HG03442 (cell line): ENCODE results near the gene NPAS3.

Experiments used
- ATAC-seq: cut with Tn5 transposase; IDR thresholded peaks from one replicate; pipeline ENCODE4 v1.9.1; 2021; ENCODE audit warnings: mild to moderate bottlenecking, moderate library complexity; ENCODE audit not compliant: unreplicated experiment

NPAS3 gene

DNA sequence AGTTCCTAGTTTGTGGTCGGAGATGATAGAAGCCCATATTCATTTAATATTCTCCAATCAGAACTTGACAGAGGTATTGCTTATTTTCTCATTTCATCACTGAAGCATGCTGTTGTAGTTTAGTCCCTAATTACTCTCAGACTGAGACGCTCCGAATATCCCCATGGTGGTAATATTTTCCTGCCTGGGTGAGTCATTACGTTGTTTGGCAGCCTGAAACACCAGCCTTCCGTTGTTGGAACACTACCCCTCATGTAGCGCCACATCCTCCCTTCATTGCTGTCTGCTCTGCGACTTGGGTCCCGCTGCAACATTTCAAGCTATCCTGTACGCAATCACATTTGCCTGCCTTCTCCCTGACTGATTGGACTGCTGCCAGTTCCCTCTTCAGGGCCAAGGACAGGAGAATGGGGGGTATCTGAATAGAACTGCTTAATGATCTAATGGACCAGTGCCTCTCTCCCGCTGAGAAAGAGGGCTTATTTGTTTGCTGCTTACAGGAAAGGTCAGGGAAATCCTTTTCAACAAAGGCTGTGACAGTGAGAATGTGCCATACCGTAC, 369.1 kb downstream of the NPAS3 start:
- ATAC-seq = no peak

DNA sequence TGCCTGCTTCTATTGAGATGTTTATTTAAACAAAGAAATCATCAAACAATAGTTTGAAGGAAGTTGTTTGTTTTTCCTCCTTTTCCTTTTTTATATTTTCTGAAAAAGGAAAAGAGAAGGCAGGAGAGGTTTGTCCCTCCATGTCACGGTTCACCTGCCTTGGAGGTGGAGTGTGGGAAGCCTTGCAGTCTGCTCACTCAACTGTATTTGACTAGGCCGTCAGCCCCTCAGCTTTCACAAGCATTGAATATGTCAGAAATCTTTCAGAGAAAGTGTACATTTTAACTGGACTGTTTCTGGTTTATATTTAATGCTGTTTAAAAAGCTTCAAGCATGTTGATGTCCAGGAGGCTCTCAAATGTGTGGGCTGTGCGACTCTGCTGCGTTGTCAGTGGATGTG, 370.4 kb downstream of the NPAS3 start:
- no peak for ATAC-seq

DNA sequence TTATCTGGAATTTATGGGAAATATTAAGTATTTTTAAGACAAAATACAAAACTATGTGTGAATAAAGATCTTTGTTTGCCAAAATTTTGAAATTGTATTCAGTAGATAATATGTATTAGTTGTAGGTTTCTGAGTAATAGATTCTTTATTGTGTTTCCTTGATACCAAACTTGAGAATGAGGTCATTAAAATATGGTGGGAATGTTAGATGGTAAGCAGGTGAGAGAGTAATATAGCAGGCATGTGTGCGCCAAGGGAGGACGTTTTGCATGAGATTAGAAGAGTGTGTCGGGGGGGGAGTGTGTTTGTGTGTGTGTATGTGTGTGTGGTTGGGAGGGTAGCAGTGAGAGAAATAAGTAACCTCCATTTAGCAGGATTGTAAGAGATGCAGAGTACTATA, 376.5 kb downstream of the NPAS3 start:
- ATAC-seq = no peak

DNA sequence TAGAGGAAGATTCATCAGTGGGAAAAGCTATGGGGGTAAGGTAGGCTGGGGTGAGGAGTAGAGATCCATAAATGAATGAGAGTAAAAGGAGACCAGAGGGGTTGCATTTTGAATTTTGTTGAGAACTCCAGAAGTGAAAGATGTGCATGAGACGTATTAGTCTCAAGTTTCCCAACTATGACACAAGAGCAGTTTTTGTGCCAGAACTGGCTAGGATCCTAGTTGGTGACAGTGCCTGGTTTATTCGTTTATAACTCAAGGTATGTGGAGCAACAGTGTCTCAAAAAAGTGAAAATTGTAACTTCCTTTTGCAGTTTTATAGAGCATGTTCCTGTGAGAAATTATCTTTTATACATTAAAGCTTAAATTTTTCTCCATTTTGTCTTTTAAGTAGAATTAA, 377.0 kb downstream of the NPAS3 start:
- ATAC-seq = no peak

DNA sequence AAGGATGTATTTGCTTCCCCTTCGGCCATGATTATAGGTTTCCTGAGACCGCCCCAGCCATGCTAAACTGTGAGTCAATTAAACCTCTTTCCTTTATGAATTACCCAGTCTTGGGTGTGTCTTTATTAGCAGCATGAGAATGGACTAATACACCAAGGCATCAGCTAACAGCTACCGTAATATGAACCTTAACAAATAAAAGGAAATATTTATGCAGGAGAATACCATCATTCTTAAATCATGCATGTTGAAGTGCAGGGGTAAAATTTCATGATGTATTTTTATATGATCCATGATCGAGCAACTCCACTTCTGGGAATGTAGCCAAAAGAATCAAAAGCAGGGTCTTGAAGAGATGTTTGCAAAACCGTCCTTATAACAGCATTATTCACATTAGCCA, 379.0 kb downstream of the NPAS3 start:
- ATAC-seq = no peak

DNA sequence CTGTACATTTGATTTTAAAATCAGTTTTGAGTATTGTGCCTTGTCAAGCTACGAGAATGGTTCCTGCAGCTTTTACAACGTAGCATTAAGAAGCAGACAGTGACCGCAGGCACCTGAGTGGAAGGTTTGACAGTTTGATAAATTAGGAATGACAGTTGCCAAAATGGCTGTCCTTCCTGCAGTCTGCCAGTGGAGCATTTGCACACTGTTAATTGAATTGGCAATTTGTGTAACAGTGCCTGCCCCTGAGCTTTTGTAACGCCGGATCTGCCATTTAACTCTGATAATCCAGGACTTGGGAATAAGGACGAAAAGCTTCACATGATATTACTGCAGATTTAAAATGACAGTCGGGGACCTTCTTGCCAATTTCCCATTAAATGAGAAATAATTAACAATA, 385.3 kb downstream of the NPAS3 start:
- ATAC-seq = no peak

DNA sequence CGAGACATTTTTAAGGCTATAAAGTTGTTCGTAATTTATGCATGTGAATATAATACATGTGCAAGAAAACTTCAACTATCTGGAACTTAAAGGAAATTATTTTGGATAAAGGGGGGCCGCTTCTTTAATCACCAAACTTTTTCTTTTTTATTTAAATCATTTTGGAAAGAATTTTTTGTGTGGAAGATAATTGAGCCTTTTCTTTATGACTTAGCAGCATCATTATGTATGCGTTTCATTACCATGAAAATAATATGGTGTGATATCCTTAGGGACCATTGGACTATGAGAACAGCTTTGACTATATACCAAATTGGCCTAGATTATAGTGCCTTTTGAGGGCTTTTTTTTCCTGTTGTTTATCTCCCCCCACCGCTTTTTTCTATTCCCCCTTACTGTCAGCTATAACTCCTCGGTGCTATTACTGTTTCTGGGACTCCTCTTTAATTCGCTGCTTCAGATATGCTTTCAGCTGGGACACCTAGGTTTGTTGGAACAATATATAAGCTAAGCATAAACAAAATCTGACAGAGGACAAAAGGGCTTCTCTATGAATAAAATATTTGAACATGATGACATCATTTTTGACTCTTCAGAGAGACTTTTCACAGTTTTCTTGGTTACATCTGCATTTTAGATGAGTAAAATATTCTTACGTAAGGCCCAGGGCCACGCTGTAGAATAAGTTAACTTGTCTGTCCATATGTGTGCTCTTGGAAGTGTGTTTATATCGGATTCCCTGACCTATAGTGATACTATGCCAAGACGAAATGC, 392.7 kb downstream of the NPAS3 start:
- no peak for ATAC-seq

DNA sequence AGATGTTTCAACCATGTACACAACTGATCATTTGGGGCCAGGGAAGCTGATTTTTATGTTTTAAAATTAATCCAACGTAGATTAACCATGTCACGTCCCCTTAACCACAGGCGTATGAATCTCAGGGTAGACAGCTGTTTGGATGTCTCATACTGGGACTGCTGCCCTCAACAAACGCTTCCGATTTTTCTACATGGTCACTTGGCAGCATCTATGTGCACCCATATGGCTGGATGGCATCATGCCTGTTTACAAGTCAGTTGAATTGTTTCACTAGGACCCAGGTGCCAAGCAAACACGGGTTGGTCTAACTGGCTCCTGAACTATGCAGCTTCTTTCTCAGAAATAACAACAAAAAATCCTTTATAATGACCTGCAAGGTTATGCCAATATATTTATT, 393.8 kb downstream of the NPAS3 start:
- no peak for ATAC-seq

DNA sequence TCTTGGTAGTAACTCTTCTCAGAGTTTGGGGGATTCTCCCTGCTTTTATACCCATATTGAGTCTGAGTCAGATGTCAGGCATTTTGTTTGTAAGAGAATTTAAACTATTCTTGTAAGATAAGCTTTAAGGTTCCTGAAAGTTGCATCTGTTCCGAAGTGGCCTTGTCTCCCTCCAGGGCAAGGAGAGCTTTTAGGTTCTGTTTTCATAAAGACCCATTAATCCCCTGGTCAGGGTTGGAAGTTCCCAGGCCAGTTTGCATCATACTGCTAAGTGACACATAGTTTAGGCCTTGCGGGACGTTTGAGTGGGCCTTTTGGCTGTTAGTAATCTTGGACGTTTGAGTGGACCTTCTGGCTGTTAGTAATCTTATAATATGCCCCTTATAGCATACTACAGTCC, 396.7 kb downstream of the NPAS3 start:
- no peak for ATAC-seq

DNA sequence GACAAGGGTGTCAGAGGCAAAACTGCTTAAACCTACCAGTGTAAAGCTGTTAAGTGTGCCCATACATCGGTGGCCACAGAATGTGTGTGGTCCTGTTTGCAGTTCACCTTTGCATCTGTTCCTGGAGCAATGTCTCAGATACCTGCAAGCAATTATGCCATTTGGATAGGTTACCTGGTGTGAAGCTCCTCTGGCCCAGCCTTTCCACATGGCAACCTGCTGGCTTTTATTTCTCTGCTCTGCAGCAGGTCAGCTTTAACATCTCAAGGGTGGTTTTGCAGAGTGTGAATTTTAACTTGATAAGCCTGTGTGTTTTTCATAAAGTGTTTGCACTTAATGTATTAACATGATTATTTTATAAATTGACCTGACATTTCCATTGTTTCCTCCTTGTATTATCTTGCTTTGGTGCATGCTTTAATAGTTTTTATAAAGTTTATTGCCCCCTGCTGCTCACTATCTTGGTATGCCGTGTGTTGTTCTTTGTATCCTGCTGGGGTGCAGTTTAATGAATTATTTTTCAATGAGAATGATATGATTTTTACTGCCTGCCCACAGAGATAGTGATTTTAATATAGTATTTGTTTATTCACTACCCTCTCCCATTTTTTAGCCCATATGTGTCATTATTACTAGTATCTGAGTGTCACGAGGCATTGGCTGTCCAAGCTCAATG, 403.8 kb downstream of the NPAS3 start:
- ATAC-seq = no peak

DNA sequence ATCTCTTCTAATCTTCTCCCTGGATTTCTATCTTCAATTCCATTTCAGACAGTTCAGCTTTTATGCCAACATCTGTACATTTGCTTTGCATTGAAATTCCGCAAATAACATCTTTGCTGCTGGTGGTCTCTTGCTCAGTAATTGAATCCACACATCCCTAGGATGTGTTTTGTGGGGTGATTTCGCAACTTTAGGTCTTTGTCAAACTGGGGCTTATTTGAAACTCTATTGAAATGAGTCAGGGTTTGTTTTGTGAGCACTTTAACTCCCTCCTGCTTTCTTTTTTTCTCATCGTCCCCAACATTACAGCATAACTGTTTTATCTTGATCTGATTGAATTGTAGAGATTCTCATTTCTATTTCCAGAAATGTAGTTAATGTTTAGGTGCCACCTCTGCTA, 404.3 kb downstream of the NPAS3 start:
- ATAC-seq = no peak

DNA sequence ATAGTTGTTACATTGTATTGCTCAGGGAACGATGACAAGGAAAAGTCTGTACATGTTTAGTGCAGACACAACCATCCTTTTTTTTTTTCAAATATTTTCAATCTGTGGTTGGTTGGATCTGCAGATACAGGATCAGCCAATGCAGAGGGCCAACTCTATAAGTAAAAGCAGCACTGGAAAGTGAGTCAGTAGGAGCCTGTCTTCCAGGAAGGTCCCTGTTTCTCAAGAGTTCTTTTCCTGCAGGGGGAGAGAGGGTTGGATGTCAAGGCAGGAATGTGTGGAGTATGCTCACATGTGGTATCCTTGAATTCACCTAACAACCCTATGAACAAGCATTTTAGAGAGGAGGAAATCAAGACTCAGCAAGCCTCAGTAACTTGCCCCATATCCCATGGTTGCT, 409.1 kb downstream of the NPAS3 start:
- no peak for ATAC-seq

DNA sequence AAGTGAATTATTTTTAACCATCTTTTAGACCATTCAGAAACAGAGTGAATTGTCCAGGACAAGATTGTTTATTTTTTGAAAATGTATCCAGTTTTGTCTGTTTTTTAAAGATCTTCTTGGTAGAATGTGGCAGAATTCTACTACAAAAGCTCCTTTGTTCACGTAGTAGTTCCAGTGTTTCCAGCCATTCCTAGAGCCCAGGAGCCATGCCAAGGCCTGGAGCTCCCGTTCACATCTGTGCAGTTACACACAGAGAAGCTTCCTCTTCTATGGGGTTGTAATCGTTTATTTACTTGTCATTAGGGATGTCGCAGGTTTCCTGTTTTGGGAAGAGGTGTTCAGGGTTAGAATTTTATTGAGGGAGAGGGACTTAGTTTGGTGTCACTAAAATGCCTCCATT, 409.8 kb downstream of the NPAS3 start:
- no peak for ATAC-seq

DNA sequence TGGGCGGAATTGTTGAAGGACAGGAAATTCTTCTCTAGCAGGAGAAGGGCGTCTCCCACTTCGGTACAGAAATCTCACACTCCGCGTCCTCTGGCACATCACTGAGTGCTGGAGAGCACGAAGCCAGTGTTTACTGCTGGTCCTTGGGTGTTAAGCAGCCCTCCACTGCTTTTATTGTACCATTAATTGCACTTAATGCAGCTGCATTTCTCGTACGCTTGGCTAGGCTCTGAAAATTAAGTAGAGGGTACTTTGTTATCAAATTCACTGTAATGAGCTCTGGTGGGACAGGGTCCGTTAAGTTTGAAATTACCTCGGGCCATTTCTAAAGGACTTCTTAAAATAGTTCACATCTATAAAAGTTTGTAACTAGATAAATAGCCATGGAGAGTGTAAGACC, 411.2 kb downstream of the NPAS3 start:
- no peak for ATAC-seq

DNA sequence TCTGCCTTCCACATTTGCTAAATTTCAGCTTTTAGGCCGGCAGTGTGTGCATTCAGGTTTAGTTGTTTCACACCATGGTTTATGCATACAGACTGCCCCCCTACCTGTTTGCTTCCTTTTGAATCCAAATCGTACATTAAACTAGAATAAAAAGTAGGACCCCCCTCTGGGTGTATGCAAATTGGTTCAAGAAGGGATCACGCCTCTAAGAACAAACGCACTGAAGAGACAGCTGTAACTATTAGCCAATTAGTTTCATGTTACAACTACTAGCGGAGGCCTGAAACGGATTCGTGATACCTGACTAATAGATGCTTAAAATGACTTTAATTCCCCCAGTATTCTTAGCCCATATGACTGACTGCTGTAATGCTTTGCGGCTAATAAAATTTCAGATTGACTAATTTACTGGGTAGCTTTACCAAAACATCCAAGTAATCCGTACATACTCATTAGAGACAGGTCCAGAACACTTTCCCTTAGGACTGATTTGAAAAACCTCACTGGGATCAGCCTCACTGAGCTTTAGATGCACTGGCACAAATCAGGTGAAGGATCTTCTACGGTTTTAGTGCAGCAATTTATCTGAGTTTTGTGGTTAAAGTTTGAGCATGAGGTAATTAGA, 411.8 kb downstream of the NPAS3 start:
- ATAC-seq = no peak

DNA sequence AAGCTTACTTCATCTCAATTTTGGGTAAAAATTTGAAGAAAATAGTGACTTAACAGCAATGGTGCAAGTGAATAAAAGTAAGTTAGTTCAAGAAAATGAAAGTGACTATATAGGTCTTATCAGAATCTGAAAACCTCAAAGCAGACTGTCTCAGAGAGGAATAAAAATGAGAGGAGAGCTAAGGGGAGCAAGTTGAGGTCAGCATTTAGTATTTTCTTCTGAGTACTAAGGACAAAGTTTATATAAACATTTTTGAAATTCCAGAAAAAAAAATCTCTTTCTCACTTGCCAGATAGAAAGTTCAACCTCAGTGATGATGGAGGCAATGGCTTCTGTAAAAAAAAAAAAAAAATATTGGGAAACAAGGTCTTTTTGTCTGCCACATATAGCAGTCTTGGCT, 414.1 kb downstream of the NPAS3 start:
- ATAC-seq = no peak

DNA sequence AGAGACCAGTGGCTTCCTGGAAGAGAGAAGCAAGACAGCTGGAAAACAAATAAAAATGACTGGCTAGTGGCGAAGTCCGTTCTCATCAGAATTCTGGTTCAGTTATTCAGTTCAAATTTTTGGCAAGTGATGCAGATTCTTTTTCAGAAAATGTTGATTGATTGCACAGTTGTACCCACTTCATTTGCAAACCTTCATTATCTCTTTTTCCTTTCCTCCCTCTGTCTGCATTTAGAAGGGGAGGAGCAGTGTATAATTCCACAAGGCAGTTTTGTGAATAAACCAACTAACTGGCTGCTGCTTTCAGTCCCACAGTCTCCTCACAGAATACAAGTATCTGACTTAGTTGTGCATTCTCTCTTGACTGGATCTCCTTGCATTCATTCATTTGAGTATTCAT, 417.5 kb downstream of the NPAS3 start:
- no peak for ATAC-seq

DNA sequence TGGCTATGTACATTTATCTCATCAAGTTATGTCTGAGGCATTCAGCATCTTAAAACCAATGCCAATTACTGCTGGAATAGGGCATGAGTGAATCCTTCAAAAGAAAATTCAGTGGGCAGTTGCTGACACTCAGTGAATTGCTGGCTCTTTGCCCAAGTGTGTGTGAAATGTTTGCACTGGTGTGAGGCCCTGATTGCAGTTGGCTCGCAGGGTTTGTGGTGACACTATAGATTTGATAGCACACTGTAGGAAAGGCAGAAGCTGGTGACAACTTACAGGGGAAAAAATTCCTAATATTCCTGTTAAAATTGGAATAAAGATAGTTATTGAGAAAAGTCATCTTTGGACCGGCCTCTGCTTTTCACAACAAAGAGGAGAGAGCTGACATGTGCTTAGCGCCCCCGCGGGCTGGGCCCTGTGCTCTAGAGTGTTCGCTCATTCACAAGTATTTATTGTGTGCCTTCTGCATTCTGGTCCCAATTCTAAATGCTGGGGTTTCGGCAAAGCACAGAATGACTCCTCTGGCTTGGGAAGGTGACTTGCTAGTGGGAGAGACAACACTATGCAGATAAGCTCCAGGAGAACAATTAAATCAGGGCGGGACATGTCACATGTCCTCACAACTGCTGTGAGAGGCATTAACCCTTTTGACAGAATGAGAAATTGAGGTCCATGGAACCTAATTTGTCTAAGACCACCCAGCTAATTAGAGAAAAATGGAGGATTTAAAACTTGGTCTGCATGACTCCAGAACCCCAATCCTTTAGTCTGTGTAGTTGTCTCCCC, 418.7 kb downstream of the NPAS3 start:
- ATAC-seq = no peak

DNA sequence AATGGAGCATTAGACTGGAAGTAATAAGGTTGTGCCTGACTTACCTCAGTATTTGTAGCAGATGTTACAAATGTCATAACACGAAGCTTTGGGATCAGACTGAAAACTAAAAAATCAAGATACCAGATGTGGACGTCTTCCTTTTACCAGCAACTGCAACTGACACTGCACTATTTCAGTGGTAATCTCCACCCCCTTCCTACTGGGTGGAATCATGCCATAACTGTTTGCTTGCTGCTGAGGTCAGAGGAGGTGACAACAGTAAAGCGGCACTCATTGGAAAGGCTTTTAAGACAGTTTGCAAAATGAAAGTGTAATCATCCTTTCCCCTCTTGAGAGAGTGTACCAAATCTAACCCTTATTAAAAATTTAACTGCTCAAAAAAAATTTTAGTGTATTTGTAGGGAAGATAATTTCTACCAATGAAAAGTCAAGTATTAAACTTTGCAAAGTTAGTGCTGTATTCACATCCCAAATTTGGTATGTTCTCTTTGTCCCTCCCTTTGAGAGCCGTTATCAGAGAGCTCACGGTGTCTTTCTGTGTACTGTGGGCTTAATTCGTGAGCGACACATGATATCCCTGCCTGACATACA, 420.7 kb downstream of the NPAS3 start:
- ATAC-seq = no peak

DNA sequence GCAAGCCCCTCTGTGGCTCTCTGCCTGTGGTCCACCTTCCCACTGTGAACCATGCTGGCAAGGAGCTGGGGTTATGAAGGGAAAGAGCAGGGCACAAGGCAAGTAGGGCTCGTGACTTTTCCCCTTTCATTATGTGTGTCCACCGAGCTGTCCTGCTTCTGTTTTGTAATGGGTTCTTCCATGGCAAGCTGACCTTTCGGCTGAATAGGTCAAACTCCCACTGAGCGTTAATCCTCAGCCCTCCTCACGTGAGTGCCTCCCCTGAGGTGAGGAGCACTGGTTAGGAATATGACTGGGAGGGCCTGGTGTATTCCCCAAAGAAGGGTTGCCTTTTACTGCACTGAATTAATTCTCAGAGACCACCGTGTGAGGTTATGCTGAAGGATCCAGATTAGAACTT, 424.3 kb downstream of the NPAS3 start:
- no peak for ATAC-seq

DNA sequence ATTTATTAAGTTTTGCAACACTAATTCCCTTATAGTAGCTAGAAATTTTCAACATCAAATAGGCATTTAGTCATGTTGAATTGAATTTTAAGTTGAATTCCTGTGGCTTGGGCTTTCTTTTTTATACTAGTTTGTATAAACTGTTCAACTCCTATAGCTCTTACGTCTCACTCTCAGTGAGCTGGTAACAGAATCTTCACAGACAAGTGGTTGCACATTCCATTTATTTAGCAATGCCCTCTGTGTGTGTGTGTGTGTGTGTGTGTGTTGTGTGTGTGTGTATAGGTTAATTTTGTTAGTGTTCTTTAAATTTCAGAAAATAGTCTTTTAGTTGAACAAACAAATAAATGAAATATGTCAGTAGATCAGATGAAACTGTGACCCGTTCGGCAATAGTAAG, 425.0 kb downstream of the NPAS3 start:
- no peak for ATAC-seq
